ENCODE data around the gene OXGR1. TPM values are rescaled to one million over a fixed set of nuclear protein-coding genes. Genes with fewer than 3 reads are reported as not detected.

OXGR1 gene
- total RNA-seq, 2 experiments from 2014 or later = not detected

- peaks cover 76% of the 10 kb centered on the region for H3K27me3 Mint-ChIP-seq
These were observed 1.6 kb downstream of the OXGR1 start for GRCh38 chr13:96992633-96993032.

GRCh38 chr13:96991072-96991471, 3.2 kb downstream of the OXGR1 start:
- H3K4me3 ChIP-seq (ENCODE audit: low read length) = no peak overlapping the region
- ChIA-PET CTCF (interaction anchor here (1.0 kb wide), 1 partner anchor 10 kb away, joined by 3 read pairs; no protein-coding TSS in a partner anchor), POLR2A (no interaction called here)
- H3K36me3 ChIP-seq (ENCODE audit: insufficient read depth, low read length) = no peaks in the 10 kb centered on the region
- no peak overlapping the region for H3K27ac ChIP-seq (ENCODE audit: low read depth in 1 of 2, low read length in 2 of 2)
- no peak for TF ChIP-seq CTCF (IDR thresholded peaks at IDR 0.05)
- Mint-ChIP-seq H3K4me1 (ENCODE audit: low read depth) (peaks cover 11% of the 10 kb centered on the region), H3K36me3 (ENCODE audit: low read depth) (no peaks in the 10 kb centered on the region), H3K9me3 (no peaks in the 10 kb centered on the region), H3K27me3 (peaks cover 75% of the 10 kb centered on the region), H3K27ac (no peak overlapping the region), H3K4me3 (no peak overlapping the region)
- peaks cover 0 to 8% of the 10 kb centered on the region in 2 experiments for H3K9me3 ChIP-seq (ENCODE audit: control insufficient read depth in 1 of 2, insufficient read depth in 1 of 2, low read length in 2 of 2)
- ATAC-seq (ENCODE audit: poor library complexity) (no peak), DNase-seq (no peak)
- peaks cover 3% of the 10 kb centered on the region for H3K4me1 ChIP-seq (ENCODE audit: insufficient read depth, low read length)
- peaks cover 23 to 37% of the 10 kb centered on the region in 2 experiments for H3K27me3 ChIP-seq (ENCODE audit: control insufficient read depth in 1 of 2, insufficient read depth in 2 of 2, low read length in 2 of 2)
- intact Hi-C loops (cut with DNase I, micrococcal nuclease) = no loop called here

More at GRCh38 chr13:96992633-96993032, 1.6 kb downstream of the OXGR1 start:
- Histone ChIP-seq H3K27me3 (ENCODE audit: control insufficient read depth in 1 of 2, insufficient read depth in 2 of 2, low read length in 2 of 2) (peaks cover 23 to 47% of the 10 kb centered on the region in 2 experiments), H3K9me3 (ENCODE audit: control insufficient read depth in 1 of 2, insufficient read depth in 1 of 2, low read length in 2 of 2) (peaks cover 0 to 8% of the 10 kb centered on the region in 2 experiments), H3K4me1 (ENCODE audit: insufficient read depth, low read length) (peaks cover 3% of the 10 kb centered on the region), H3K36me3 (ENCODE audit: insufficient read depth, low read length) (no peaks in the 10 kb centered on the region), H3K4me3 (ENCODE audit: low read length) (no peak overlapping the region), H3K27ac (ENCODE audit: low read depth in 1 of 2, low read length in 2 of 2) (no peak overlapping the region)
- peaks cover 11% of the 10 kb centered on the region for H3K4me1 Mint-ChIP-seq (ENCODE audit: low read depth)
- no peaks in the 10 kb centered on the region for H3K36me3 Mint-ChIP-seq (ENCODE audit: low read depth)
- H3K9me3 Mint-ChIP-seq = no peaks in the 10 kb centered on the region
- intact Hi-C loops (cut with DNase I, micrococcal nuclease) = no loop called here
- ATAC-seq (ENCODE audit: poor library complexity) = no peak
- no peak for TF ChIP-seq CTCF (IDR thresholded peaks at IDR 0.05)
- no peak overlapping the region for H3K4me3 Mint-ChIP-seq
- no peak overlapping the region for H3K27ac Mint-ChIP-seq
- ChIA-PET POLR2A (no interaction called here), CTCF (no interaction called here)
- no peak for DNase-seq

- intact Hi-C loops (cut with DNase I, micrococcal nuclease) = no loop called here
- Histone ChIP-seq H3K4me1 (ENCODE audit: insufficient read depth, low read length) (no peaks in the 10 kb centered on the region), H3K4me3 (ENCODE audit: low read length) (no peak overlapping the region), H3K9me3 (ENCODE audit: control insufficient read depth in 1 of 2, insufficient read depth in 1 of 2, low read length in 2 of 2) (peaks cover 0 to 4% of the 10 kb centered on the region in 2 experiments), H3K27me3 (ENCODE audit: control insufficient read depth in 1 of 2, insufficient read depth in 2 of 2, low read length in 2 of 2) (peaks cover 4 to 13% of the 10 kb centered on the region in 2 experiments), H3K27ac (ENCODE audit: low read depth in 1 of 2, low read length in 2 of 2) (no peak overlapping the region), H3K36me3 (ENCODE audit: insufficient read depth, low read length) (no peaks in the 10 kb centered on the region)
- ChIA-PET POLR2A (no interaction called here), CTCF (interaction anchor here (1.0 kb wide), 1 partner anchor 10 kb away, joined by 3 read pairs; no protein-coding TSS in a partner anchor)
- DNase-seq (no peak), ATAC-seq (ENCODE audit: poor library complexity) (no peak)
- Mint-ChIP-seq H3K36me3 (ENCODE audit: low read depth) (no peaks in the 10 kb centered on the region), H3K9me3 (no peaks in the 10 kb centered on the region), H3K27me3 (peaks cover 54% of the 10 kb centered on the region), H3K4me3 (no peak overlapping the region), H3K27ac (no peak overlapping the region), H3K4me1 (ENCODE audit: low read depth) (peaks cover 12% of the 10 kb centered on the region)
- no peak for TF ChIP-seq CTCF (IDR thresholded peaks at IDR 0.05)
These were observed 5.8 kb downstream of the OXGR1 start for GRCh38 chr13:96988441-96988840.
